Measurements from ENCODE around the gene KCNK4. TPM values are rescaled to one million over a fixed set of nuclear protein-coding genes. Genes with fewer than 3 reads are reported as not detected.

KCNK4 gene
- total and polyA plus RNA-seq, 4 donors, result not detected

GRCh38 chr11:64296236-64296635 is 5.1 kb downstream of the KCNK4 start (continued):
- TF ChIP-seq, protein P1, sequence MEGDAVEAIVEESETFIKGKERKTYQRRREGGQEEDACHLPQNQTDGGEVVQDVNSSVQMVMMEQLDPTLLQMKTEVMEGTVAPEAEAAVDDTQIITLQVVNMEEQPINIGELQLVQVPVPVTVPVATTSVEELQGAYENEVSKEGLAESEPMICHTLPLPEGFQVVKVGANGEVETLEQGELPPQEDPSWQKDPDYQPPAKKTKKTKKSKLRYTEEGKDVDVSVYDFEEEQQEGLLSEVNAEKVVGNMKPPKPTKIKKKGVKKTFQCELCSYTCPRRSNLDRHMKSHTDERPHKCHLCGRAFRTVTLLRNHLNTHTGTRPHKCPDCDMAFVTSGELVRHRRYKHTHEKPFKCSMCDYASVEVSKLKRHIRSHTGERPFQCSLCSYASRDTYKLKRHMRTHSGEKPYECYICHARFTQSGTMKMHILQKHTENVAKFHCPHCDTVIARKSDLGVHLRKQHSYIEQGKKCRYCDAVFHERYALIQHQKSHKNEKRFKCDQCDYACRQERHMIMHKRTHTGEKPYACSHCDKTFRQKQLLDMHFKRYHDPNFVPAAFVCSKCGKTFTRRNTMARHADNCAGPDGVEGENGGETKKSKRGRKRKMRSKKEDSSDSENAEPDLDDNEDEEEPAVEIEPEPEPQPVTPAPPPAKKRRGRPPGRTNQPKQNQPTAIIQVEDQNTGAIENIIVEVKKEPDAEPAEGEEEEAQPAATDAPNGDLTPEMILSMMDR (IDR thresholded peaks at IDR 0.05; ENCODE audit: low read depth, low read length, missing input control), result no peak
- no peak for TF ChIP-seq RAD21 (IDR thresholded peaks at IDR 0.05)
- no peak for TF ChIP-seq YY1 (IDR thresholded peaks at IDR 0.05)

GRCh38 chr11:64296830-64297698 is 6.0 kb downstream of the KCNK4 start:
- 13% methylated on average over 34 of the region's 34 CpGs for WGBS
- peaks cover 11 to 32% (median 17%) of the 10 kb centered on the region in 4 donors for H3K4me1 ChIP-seq (ENCODE audit: control insufficient read depth in 4 of 4, insufficient read depth in 4 of 4, low read length in 3 of 4)
- no peaks in the 10 kb centered on the region for H3K36me3 ChIP-seq (ENCODE audit: control insufficient read depth in 4 of 4, insufficient read depth in 3 of 4, low read depth in 1 of 4, low read length in 3 of 4)
- no peak for TF ChIP-seq ATF3 (IDR thresholded peaks at IDR 0.05)
- TF ChIP-seq ZBTB33 (IDR thresholded peaks at IDR 0.05), result no peak
- TF ChIP-seq, protein P1 (IDR thresholded peaks at IDR 0.05; ENCODE audit: low read depth, low read length, missing input control), result no peak
- no peak for TF ChIP-seq REST (IDR thresholded peaks at IDR 0.05)
- TF ChIP-seq YY1 (IDR thresholded peaks at IDR 0.05), result no peak
- TF ChIP-seq NR2F2 (IDR thresholded peaks at IDR 0.05), result no peak
- TF ChIP-seq, protein P2, sequence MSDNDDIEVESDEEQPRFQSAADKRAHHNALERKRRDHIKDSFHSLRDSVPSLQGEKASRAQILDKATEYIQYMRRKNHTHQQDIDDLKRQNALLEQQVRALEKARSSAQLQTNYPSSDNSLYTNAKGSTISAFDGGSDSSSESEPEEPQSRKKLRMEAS (IDR thresholded peaks at IDR 0.05), result no peak
- no peak for TF ChIP-seq FOXA1 (IDR thresholded peaks at IDR 0.05)
- no peak for TF ChIP-seq SP1 (IDR thresholded peaks at IDR 0.05)
- TF ChIP-seq EGR1 (IDR thresholded peaks at IDR 0.05; ENCODE audit: low read depth in 2 of 2), result no peak
- no peak for TF ChIP-seq GABPA (IDR thresholded peaks at IDR 0.05 in 1 of 2, conservative IDR thresholded peaks at IDR 0.05 in 1 of 2)
- TF ChIP-seq RXRA (IDR thresholded peaks at IDR 0.05), result no peak
- TF ChIP-seq HNF4A (conservative IDR thresholded peaks at IDR 0.05), result no peak
- TF ChIP-seq JUND (IDR thresholded peaks at IDR 0.05), result no peak
- TF ChIP-seq TAF1 (conservative IDR thresholded peaks at IDR 0.05), result no peak
- TF ChIP-seq FOXA2 (IDR thresholded peaks at IDR 0.05), result no peak
- H3K9me3 ChIP-seq (ENCODE audit: control insufficient read depth in 4 of 4, low read length in 3 of 4), result no peaks in the 10 kb centered on the region
- H3K27me3 ChIP-seq (ENCODE audit: control insufficient read depth in 4 of 4, insufficient read depth in 4 of 4, low read length in 3 of 4), result peaks cover 4 to 24% (median 9%) of the 10 kb centered on the region in 4 donors
- DNase-seq (ENCODE audit: low spot score), result no peak
- H3K9ac ChIP-seq (ENCODE audit: low read depth in 1 of 2, low read length in 2 of 2), result no peak overlapping the region
- H3K27ac ChIP-seq (ENCODE audit: low read depth in 1 of 2, low read length in 2 of 2), result no peak overlapping the region
- H3K4me3 ChIP-seq (ENCODE audit: low read depth in 1 of 3, low read length in 3 of 3), result no peak overlapping the region

Data from liver (tissue), 9 donors.